H1 (cell line): ENCODE data around the gene JDP2.

Source experiments
- EP300 ChIP-seq, 2 experiments: IDR thresholded peaks; 1 replicate in 1 of 2; 2 replicates in 1 of 2; pipeline ENCODE4 v1.6.1; 2011 to 2012; ENCODE audit warnings: low read depth in 2 of 2, low read length in 2 of 2, mild to moderate bottlenecking in 2 of 2, borderline replicate concordance in 1 of 2, inconsistent platforms in 1 of 2, moderate library complexity in 1 of 2
- EZH2 ChIP-seq: fragments of 200-600 bp; sonication (generic); IDR thresholded peaks from 2 replicates; pipeline ENCODE4 v1.7.1; 2012; ENCODE audit warnings: low read depth, mild to moderate bottlenecking, moderate library complexity, low read length, inconsistent platforms; ENCODE audit not compliant: severe bottlenecking
- PHF8 ChIP-seq: fragments of 200-600 bp; sonication (generic); conservative IDR thresholded peaks from 2 replicates; pipeline ENCODE4 v1.7.1; 2012; ENCODE audit warnings: low read depth, mild to moderate bottlenecking, inconsistent platforms, low read length, moderate library complexity
- POLR2A ChIP-seq, 2 experiments: IDR thresholded peaks; 1 replicate in 1 of 2; 2 replicates in 1 of 2; pipeline ENCODE4 v1.6.1; 2011; ENCODE audit warnings: low read depth in 2 of 2, low read length in 2 of 2, mild to moderate bottlenecking in 2 of 2; ENCODE audit errors: control extremely low read depth in 1 of 2
- POLR2AphosphoS5 ChIP-seq: IDR thresholded peaks from 2 replicates; pipeline ENCODE4 v1.6.1; 2011; ENCODE audit warnings: low read depth, low read length
- YY1 ChIP-seq: IDR thresholded peaks from 2 replicates; pipeline ENCODE4 v1.6.1; 2011; ENCODE audit warnings: low read depth, mild to moderate bottlenecking, low read length
- TF ChIP-seq, protein P1 (sequence below), 3 experiments: IDR thresholded peaks; 1 replicate in 2 of 3; 2 replicates in 1 of 3; pipeline versions ENCODE4 v1.5.1 to v1.6.1; 2011; ENCODE audit warnings: low read length in 3 of 3, mild to moderate bottlenecking in 3 of 3, inconsistent platforms in 2 of 3, low read depth in 1 of 3, moderate library complexity in 1 of 3; ENCODE audit not compliant: insufficient read depth in 1 of 3; ENCODE audit errors: control extremely low read depth in 1 of 3
- TF ChIP-seq, protein P2 (sequence below): IDR thresholded peaks from 2 replicates; pipeline ENCODE4 v1.6.1; 2011; ENCODE audit warnings: low read length, improper control_type of control experiment

DNA sequence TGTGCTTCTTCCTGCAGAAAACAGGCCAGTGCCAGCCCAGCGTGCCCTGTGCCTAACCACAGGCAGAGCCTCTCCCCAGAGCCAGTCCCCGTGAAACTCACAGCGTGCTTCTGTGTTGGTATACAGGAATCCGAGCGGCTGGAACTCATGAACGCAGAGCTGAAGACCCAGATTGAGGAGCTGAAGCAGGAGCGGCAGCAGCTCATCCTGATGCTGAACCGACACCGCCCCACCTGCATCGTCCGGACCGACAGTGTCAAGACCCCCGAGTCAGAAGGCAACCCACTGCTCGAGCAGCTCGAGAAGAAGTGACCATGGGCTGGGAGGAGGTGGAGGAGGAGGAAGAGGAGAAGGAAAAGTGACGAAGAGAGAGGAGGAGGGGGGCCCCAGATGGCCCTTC lies 41.3 kb downstream of the JDP2 start:
- TF ChIP-seq EP300 (IDR thresholded peaks at IDR 0.05; ENCODE audit: borderline replicate concordance in 1 of 2, low read depth in 2 of 2, low read length in 2 of 2) (no peak), PHF8 (no peak), POLR2A (IDR thresholded peaks at IDR 0.05; ENCODE audit: control extremely low read depth in 1 of 2, low read depth in 2 of 2, low read length in 2 of 2) (no peak), YY1 (no peak), EZH2 (no peak), POLR2AphosphoS5 (no peak)
- TF ChIP-seq, protein P1, sequence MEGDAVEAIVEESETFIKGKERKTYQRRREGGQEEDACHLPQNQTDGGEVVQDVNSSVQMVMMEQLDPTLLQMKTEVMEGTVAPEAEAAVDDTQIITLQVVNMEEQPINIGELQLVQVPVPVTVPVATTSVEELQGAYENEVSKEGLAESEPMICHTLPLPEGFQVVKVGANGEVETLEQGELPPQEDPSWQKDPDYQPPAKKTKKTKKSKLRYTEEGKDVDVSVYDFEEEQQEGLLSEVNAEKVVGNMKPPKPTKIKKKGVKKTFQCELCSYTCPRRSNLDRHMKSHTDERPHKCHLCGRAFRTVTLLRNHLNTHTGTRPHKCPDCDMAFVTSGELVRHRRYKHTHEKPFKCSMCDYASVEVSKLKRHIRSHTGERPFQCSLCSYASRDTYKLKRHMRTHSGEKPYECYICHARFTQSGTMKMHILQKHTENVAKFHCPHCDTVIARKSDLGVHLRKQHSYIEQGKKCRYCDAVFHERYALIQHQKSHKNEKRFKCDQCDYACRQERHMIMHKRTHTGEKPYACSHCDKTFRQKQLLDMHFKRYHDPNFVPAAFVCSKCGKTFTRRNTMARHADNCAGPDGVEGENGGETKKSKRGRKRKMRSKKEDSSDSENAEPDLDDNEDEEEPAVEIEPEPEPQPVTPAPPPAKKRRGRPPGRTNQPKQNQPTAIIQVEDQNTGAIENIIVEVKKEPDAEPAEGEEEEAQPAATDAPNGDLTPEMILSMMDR (IDR thresholded peaks at IDR 0.05; ENCODE audit: control extremely low read depth in 1 of 3, insufficient read depth in 1 of 3, low read depth in 1 of 3, low read length in 3 of 3), result no peak
- TF ChIP-seq, protein P2, sequence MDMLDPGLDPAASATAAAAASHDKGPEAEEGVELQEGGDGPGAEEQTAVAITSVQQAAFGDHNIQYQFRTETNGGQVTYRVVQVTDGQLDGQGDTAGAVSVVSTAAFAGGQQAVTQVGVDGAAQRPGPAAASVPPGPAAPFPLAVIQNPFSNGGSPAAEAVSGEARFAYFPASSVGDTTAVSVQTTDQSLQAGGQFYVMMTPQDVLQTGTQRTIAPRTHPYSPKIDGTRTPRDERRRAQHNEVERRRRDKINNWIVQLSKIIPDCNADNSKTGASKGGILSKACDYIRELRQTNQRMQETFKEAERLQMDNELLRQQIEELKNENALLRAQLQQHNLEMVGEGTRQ, result no peak
